HFFc6 (cell line): ENCODE measurements around the gene ST8SIA5. TPM values are rescaled to one million over a fixed set of nuclear protein-coding genes. Genes with fewer than 3 reads are reported as not detected.

Source experiments
- DNase-seq: peaks from one replicate; pipeline ENCODE4 v3.0.0-alpha.2; 2018
- H3K27ac Mint-ChIP-seq: 2 replicates; pipeline ENCODE4 v1.8.0; 2020; ENCODE audit warnings: mild to moderate bottlenecking, mixed read lengths
- H3K27me3 Mint-ChIP-seq: 2 replicates; pipeline ENCODE4 v1.8.0; 2021; ENCODE audit warnings: mild to moderate bottlenecking, moderate library complexity, mixed read lengths; ENCODE audit not compliant: insufficient read depth
- H3K36me3 Mint-ChIP-seq: 2 replicates; pipeline ENCODE4 v1.8.0; 2021; ENCODE audit warnings: low read depth, mixed read lengths
- H3K4me1 Mint-ChIP-seq: 2 replicates; pipeline ENCODE4 v1.8.0; 2020; ENCODE audit warnings: low read depth, mixed read lengths
- H3K4me3 Mint-ChIP-seq: 2 replicates; pipeline ENCODE4 v1.8.0; 2020; ENCODE audit warnings: mild to moderate bottlenecking, moderate library complexity, mixed read lengths
- H3K9me3 Mint-ChIP-seq: 2 replicates; pipeline ENCODE4 v1.8.0; 2020; ENCODE audit warnings: mild to moderate bottlenecking, mixed read lengths
- total RNA-seq, 6 experiments: library from RNA; stranded (reverse); fragmentation: NEBNext Ultra II Directional; extraction: Animal tissue kit (Norgen Biotek cat#: 25700); gene quantifications; 2 replicates in 1 of 6; 3 replicates in 5 of 6; pipeline ENCODE4 v1.2.3, GENCODE V29; 2021
- TF ChIP-seq, protein P1 (sequence below): fragments of 200-600 bp; sonication (generic); IDR thresholded peaks from 2 replicates; pipeline ENCODE4 v1.5.0; 2021; ENCODE audit warnings: antibody characterized with exemption, mild to moderate bottlenecking

The ST8SIA5 gene
- total RNA-seq, 6 experiments from 2014 or later, result 0.23 TPM; not detected in 5

DNA sequence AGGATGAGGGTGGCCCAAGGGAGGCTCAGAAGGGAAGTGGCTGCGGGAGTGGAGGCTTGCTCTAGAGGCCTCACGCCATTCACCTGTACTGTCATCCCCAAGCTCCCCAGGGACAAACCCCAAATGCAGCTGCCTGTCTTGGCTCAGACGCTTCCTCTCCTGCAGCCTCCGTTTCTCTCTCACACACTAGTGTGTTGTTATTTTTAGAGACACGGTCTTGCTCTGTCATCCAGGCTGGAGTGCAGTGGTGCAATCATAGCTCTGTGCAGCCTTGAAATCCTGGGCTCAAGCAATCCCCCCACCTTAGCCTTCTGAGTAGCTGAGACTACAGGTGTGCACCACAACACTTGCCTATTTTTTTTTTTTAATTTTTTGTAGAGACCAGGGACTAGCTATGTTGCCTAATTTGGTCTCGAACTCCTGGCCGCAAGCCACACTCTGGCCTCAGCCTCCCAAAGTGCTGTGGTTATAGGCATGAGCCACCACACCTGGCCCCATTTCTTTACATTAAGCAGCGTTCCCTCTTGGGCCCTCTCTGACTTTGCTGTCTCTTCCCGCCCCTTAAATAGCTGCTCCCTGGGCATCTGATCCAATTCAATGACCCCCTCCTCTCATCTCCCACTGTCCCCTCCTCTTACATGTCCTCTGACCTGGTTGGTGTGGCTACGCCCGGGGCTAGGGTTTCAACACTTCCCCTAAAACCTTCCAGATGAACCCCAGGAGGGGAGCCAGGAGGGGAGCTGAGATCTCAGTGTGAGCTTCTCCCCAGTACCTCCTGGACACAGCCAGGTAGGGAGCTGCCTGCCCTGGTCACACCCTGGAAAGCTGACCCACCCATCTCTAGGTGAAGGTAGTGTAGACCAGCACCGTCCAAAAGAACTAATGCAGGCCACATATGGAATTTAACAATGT, 75.8 kb downstream of the ST8SIA5 start:
- H3K9me3 Mint-ChIP-seq, result no peaks in the 10 kb centered on the region

DNA sequence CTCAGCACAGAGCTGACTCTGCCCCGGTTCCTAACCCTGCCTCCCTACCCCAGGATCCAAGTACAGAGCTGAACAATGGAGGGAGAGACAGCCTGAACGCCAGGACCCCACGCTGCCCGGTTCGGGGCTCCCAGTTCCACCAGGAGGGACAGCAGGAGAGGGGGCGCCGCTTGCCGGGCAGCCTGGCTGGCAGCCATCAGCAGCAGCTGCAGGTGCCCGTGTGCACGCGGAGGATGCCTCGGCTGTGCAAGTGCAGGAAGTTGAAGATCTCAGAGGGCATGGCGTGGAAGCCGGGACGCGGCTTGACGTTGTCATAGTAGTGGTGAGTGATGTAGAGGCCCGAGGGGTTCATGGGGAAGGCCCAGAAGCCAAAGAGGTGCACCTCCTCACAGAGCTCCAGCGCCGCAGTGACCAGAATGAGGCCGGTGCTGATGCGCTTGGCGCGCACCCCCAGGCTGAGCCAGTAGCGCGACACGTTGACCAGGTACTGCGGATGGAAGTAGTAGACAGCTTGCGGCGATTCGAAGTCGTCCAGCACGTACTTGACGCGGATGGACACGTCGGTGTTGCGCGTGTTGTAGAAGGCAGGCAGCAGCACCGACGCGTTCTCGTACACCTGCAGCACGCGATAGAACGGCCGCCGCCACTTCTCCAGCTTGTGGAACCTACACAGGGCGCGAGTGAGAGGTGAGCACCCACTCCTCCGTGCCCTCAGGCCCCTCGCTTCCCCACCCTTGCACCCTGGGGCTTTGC, 76.8 kb downstream of the ST8SIA5 start:
- TF ChIP-seq, protein P1, sequence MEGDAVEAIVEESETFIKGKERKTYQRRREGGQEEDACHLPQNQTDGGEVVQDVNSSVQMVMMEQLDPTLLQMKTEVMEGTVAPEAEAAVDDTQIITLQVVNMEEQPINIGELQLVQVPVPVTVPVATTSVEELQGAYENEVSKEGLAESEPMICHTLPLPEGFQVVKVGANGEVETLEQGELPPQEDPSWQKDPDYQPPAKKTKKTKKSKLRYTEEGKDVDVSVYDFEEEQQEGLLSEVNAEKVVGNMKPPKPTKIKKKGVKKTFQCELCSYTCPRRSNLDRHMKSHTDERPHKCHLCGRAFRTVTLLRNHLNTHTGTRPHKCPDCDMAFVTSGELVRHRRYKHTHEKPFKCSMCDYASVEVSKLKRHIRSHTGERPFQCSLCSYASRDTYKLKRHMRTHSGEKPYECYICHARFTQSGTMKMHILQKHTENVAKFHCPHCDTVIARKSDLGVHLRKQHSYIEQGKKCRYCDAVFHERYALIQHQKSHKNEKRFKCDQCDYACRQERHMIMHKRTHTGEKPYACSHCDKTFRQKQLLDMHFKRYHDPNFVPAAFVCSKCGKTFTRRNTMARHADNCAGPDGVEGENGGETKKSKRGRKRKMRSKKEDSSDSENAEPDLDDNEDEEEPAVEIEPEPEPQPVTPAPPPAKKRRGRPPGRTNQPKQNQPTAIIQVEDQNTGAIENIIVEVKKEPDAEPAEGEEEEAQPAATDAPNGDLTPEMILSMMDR, result no peak
- peaks cover 9% of the 10 kb centered on the region for H3K4me1 Mint-ChIP-seq
- H3K36me3 Mint-ChIP-seq, result no peaks in the 10 kb centered on the region
- no peak overlapping the region for H3K4me3 Mint-ChIP-seq
- no peak for DNase-seq
- no peak overlapping the region for H3K27ac Mint-ChIP-seq
- H3K27me3 Mint-ChIP-seq, result peaks cover 18% of the 10 kb centered on the region; the same call in 1 of the 2 replicates
- H3K9me3 Mint-ChIP-seq, result no peaks in the 10 kb centered on the region

More for the DNA sequence above, 75.8 kb downstream of the ST8SIA5 start:
- DNase-seq, result no peak
- Mint-ChIP-seq H3K4me3 (no peak overlapping the region), H3K4me1 (peaks cover 8% of the 10 kb centered on the region), H3K27ac (no peak overlapping the region), H3K36me3 (no peaks in the 10 kb centered on the region), H3K27me3 (peaks cover 16% of the 10 kb centered on the region)
- TF ChIP-seq, protein P1, result no peak

DNA sequence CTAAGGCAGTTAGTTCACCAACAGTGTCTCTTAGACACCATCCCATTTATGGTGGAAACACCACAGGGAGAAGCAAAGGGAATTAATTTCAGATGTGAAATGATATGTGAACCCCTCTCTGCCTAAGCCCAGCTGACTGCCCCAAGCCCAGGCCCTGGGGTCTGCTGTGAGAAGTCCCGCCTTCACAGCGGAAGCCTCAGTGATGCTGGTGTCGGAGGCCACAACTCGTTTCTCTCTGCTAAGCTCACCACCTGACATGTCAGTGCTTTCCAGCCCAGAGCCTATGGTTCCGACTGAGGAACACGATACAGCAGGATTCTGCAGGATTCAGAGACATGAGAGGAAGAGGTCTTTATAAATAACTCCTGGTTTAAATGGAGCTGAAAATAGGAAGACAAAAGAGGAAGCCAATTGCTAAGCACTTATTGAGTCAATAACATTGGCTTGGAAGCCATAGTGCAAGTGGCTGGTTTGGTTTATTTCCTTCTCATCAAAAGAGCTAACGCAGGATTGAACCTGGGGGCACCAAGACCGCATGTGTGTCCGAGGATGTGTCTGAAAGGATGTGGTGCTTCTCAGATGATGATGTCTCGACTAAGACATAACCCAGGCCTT, 78.0 kb downstream of the ST8SIA5 start:
- no peak overlapping the region for H3K27ac Mint-ChIP-seq
- peaks cover 9% of the 10 kb centered on the region for H3K4me1 Mint-ChIP-seq
- H3K36me3 Mint-ChIP-seq, result no peaks in the 10 kb centered on the region
- peaks cover 27% of the 10 kb centered on the region for H3K27me3 Mint-ChIP-seq
- no peak overlapping the region for H3K4me3 Mint-ChIP-seq
- H3K9me3 Mint-ChIP-seq, result no peaks in the 10 kb centered on the region
- DNase-seq, result no peak
- TF ChIP-seq, protein P1, result no peak

DNA sequence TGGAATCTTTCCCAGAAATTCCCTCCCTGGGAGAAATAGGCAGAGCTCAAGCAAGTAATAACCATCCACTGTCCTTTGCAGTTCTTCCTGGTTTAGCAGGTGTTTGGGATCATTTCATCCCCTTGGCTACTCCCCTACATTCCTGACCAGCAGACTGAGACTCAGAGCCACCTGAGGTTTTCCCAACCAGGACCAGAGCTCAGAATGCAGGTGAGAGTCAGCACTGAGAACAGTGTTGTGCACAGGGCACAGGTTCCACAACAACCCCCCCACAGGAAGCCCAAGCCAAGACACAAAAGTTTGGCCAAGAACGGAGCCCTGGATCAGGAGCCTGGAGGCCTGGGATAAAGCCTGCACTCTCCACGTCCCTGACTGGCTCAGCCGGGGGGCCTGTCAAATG, 78.8 kb downstream of the ST8SIA5 start:
- peaks cover 25% of the 10 kb centered on the region for H3K27me3 Mint-ChIP-seq
- TF ChIP-seq, protein P1, result no peak
- H3K27ac Mint-ChIP-seq, result no peak overlapping the region
- no peaks in the 10 kb centered on the region for H3K36me3 Mint-ChIP-seq
- no peak for DNase-seq
- no peak overlapping the region for H3K4me3 Mint-ChIP-seq
- H3K9me3 Mint-ChIP-seq, result no peaks in the 10 kb centered on the region
- peaks cover 9% of the 10 kb centered on the region for H3K4me1 Mint-ChIP-seq

DNA sequence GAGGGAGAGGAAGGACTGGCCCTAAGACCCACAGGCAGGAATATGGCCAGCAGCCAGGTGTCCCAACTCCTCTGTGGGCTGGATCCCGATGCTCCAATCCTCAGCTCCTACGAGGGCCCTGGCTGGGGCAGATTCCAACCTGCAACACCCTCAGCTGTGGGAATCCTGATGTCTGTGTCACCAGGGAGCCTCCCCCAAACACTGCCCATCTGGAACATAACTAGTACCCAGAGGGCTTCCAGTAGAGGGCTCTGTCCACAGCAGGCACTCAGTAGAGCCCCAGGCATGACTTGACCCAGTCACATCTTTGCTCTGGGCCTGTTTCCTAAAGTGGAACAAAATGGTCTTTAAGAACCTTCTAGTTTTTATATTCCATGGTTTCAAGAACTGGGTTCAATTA, 79.2 kb downstream of the ST8SIA5 start:
- TF ChIP-seq, protein P1, result peak; percentile 62
- peaks cover 25% of the 10 kb centered on the region for H3K27me3 Mint-ChIP-seq
- peak; percentile 62 for DNase-seq
- no peak overlapping the region for H3K4me3 Mint-ChIP-seq
- H3K9me3 Mint-ChIP-seq, result no peaks in the 10 kb centered on the region
- H3K36me3 Mint-ChIP-seq, result no peaks in the 10 kb centered on the region
- H3K4me1 Mint-ChIP-seq, result peaks cover 9% of the 10 kb centered on the region
- no peak overlapping the region for H3K27ac Mint-ChIP-seq
